ES-I3 (cell line): ENCODE measurements around the gene HAUS8.
A peak's percentile ranks its signal among the peaks of the same experiment; 100 is the strongest.

Experiments
- H3K36me3 ChIP-seq: 2 replicates; pipeline ENCODE4 v1.6.1; 2013; ENCODE audit warnings: mild to moderate bottlenecking, low read length, control low read depth, moderate library complexity; ENCODE audit not compliant: insufficient read depth
- H3K4me1 ChIP-seq: 2 replicates; pipeline ENCODE4 v1.6.1; 2013; ENCODE audit warnings: mild to moderate bottlenecking, control low read depth, low read length; ENCODE audit not compliant: insufficient read depth
- H3K9ac ChIP-seq: 2 replicates; pipeline ENCODE4 v1.6.1; 2013; ENCODE audit warnings: low read depth, mild to moderate bottlenecking, low read length, moderate library complexity
- H3K9me3 ChIP-seq: 2 replicates; pipeline ENCODE4 v1.6.1; 2013; ENCODE audit warnings: mild to moderate bottlenecking, low read length, moderate library complexity; ENCODE audit not compliant: control insufficient read depth, insufficient read depth

HAUS8 gene

GRCh38 chr19:17075864-17076542 is 751 bp upstream of the HAUS8 start:
- Histone ChIP-seq H3K36me3 (peaks cover 3% of the 10 kb centered on the region; the same call in 1 of the 2 replicates), H3K9me3 (no peaks in the 10 kb centered on the region), H3K9ac (peak overlapping the region; percentile 76), H3K4me1 (peaks cover 26% of the 10 kb centered on the region)

- peaks cover 19% of the 10 kb centered on the region for H3K4me1 ChIP-seq
- no peaks in the 10 kb centered on the region for H3K9me3 ChIP-seq
Measured at GRCh38 chr19:17074634-17075034, 618 bp downstream of the HAUS8 start.

GRCh38 chr19:17073869-17074633 is 1.2 kb downstream of the HAUS8 start:
- Histone ChIP-seq H3K4me1 (peaks cover 16% of the 10 kb centered on the region), H3K9me3 (no peaks in the 10 kb centered on the region), H3K36me3 (0 out of 2 replicates have a peak, but pooled peaks cover 3% of the 10 kb centered on the region), H3K9ac (peak overlapping the region; percentile 71; the same call in 1 of the 2 replicates)

More at GRCh38 chr19:17074634-17075034, 618 bp downstream of the HAUS8 start:
- 0 out of 2 replicates have a peak, but pooled peaks cover 3% of the 10 kb centered on the region for H3K36me3 ChIP-seq
- peak overlapping the region; percentile 71 for H3K9ac ChIP-seq

GRCh38 chr19:17070912-17071311 is 4.3 kb downstream of the HAUS8 start:
- H3K4me1 ChIP-seq = peaks cover 3% of the 10 kb centered on the region; the same call in 1 of the 2 replicates
- H3K9ac ChIP-seq = no peak overlapping the region
- H3K9me3 ChIP-seq = no peaks in the 10 kb centered on the region
- peaks cover 10% of the 10 kb centered on the region; the same call in 1 of the 2 replicates for H3K36me3 ChIP-seq

GRCh38 chr19:17070421-17070820 is 4.8 kb downstream of the HAUS8 start:
- Histone ChIP-seq H3K4me1 (peaks cover 3% of the 10 kb centered on the region; the same call in 1 of the 2 replicates), H3K9ac (no peak overlapping the region), H3K9me3 (no peaks in the 10 kb centered on the region), H3K36me3 (peaks cover 10% of the 10 kb centered on the region; the same call in 1 of the 2 replicates)

- no peaks in the 10 kb centered on the region for H3K9me3 ChIP-seq
- H3K4me1 ChIP-seq = peaks cover 3% of the 10 kb centered on the region; the same call in 1 of the 2 replicates
- H3K36me3 ChIP-seq = peaks cover 10% of the 10 kb centered on the region; the same call in 1 of the 2 replicates
- H3K9ac ChIP-seq = no peak overlapping the region
Measured at GRCh38 chr19:17069193-17069592, 6.1 kb downstream of the HAUS8 start.

- peaks cover 3% of the 10 kb centered on the region; the same call in 1 of the 2 replicates for H3K4me1 ChIP-seq
- peaks cover 6% of the 10 kb centered on the region; the same call in 1 of the 2 replicates for H3K9me3 ChIP-seq
- no peak overlapping the region for H3K9ac ChIP-seq
- H3K36me3 ChIP-seq = peaks cover 25% of the 10 kb centered on the region
Measured at GRCh38 chr19:17063428-17063827, 11.8 kb downstream of the HAUS8 start.

- Histone ChIP-seq H3K4me1 (no peaks in the 10 kb centered on the region), H3K36me3 (peaks cover 34% of the 10 kb centered on the region), H3K9me3 (peaks cover 14% of the 10 kb centered on the region), H3K9ac (no peak overlapping the region)
Measured at GRCh38 chr19:17061691-17062090, 13.6 kb downstream of the HAUS8 start.

- Histone ChIP-seq H3K9me3 (peaks cover 14% of the 10 kb centered on the region), H3K9ac (no peak overlapping the region), H3K4me1 (no peaks in the 10 kb centered on the region), H3K36me3 (peaks cover 32% of the 10 kb centered on the region)
Measured at GRCh38 chr19:17061205-17061604, 14.0 kb downstream of the HAUS8 start.

- peaks cover 14% of the 10 kb centered on the region for H3K9me3 ChIP-seq
- H3K4me1 ChIP-seq = no peaks in the 10 kb centered on the region
- H3K36me3 ChIP-seq = peaks cover 30% of the 10 kb centered on the region
Measured at GRCh38 chr19:17060802-17061201, 14.4 kb downstream of the HAUS8 start.

GRCh38 chr19:17058236-17058635 is 17.0 kb downstream of the HAUS8 start:
- H3K9me3 ChIP-seq = peaks cover 14% of the 10 kb centered on the region
- no peaks in the 10 kb centered on the region for H3K4me1 ChIP-seq
- peaks cover 28% of the 10 kb centered on the region for H3K36me3 ChIP-seq
- H3K9ac ChIP-seq = no peak overlapping the region

More at GRCh38 chr19:17060802-17061201, 14.4 kb downstream of the HAUS8 start:
- H3K9ac ChIP-seq = no peak overlapping the region

GRCh38 chr19:17055636-17056035 is 19.6 kb downstream of the HAUS8 start:
- peaks cover 36% of the 10 kb centered on the region for H3K36me3 ChIP-seq
- no peak overlapping the region for H3K9ac ChIP-seq

GRCh38 chr19:17054746-17055145 is 20.5 kb downstream of the HAUS8 start:
- Histone ChIP-seq H3K9me3 (peaks cover 14% of the 10 kb centered on the region), H3K4me1 (no peaks in the 10 kb centered on the region), H3K9ac (no peak overlapping the region), H3K36me3 (peaks cover 37% of the 10 kb centered on the region)

More at GRCh38 chr19:17055636-17056035, 19.6 kb downstream of the HAUS8 start:
- peaks cover 14% of the 10 kb centered on the region for H3K9me3 ChIP-seq
- no peaks in the 10 kb centered on the region for H3K4me1 ChIP-seq

- no peaks in the 10 kb centered on the region for H3K9me3 ChIP-seq
- no peaks in the 10 kb centered on the region for H3K4me1 ChIP-seq
- H3K9ac ChIP-seq = no peak overlapping the region
- H3K36me3 ChIP-seq = peaks cover 27% of the 10 kb centered on the region
Measured at GRCh38 chr19:17052439-17052838, 22.8 kb downstream of the HAUS8 start.
